Cardiac muscle cell (in vitro differentiated cells and primary cell): ENCODE measurements around the gene SNPH. TPM values are rescaled to one million over a fixed set of nuclear protein-coding genes. Genes with fewer than 3 reads are reported as not detected.
A peak's percentile ranks its signal among the peaks of the same experiment; 100 is the strongest.

ENCODE experiments used
- DNase-seq, 2 donors: peaks; one replicate each; pipeline versions ENCODE4 v3.0.0 to v3.0.0-alpha.2; 2010 to 2017; ENCODE audit warnings: low read depth in 1 of 2, low spot score in 1 of 2
- H3K27ac ChIP-seq: fragments of 200-600 bp; sonication (generic); 2 replicates; pipeline ENCODE4 v1.5.1; 2016
- H3K27me3 ChIP-seq: fragments of 200-600 bp; sonication (generic); 2 replicates; pipeline ENCODE4 v1.6.0; 2016; ENCODE audit warnings: control low read depth
- H3K36me3 ChIP-seq: fragments of 200-600 bp; sonication (generic); 2 replicates; pipeline ENCODE4 v1.5.1; 2016; ENCODE audit warnings: control low read depth
- H3K4me1 ChIP-seq: fragments of 200-600 bp; sonication (generic); 2 replicates; pipeline ENCODE4 v1.8.1; 2017; ENCODE audit warnings: low read depth, mild to moderate bottlenecking, mixed run types
- H3K4me3 ChIP-seq: fragments of 200-600 bp; sonication (generic); 2 replicates; pipeline ENCODE4 v1.5.1; 2016; ENCODE audit warnings: mild to moderate bottlenecking
- H3K9me3 ChIP-seq: fragments of 200-600 bp; sonication (generic); 2 replicates; pipeline ENCODE4 v1.5.1; 2017; ENCODE audit warnings: low read depth, mild to moderate bottlenecking, control low read depth
- CTCF ChIP-seq: IDR thresholded peaks from 2 replicates; pipeline ENCODE4 v1.5.1; 2012; ENCODE audit warnings: low read depth, mild to moderate bottlenecking, low read length
- polyA plus RNA-seq: library from polyadenylated mRNA; unstranded; fragments of >200 nt; fragmentation: Nextera tagmentation; extraction: Ambion mirVana; gene quantifications from 2 replicates; pipeline ENCODE4 v1.2.1, GENCODE V29; 2016
- total RNA-seq: library from RNA; depleted of rRNA; stranded (reverse); fragments of >200 nt; gene quantifications from 2 replicates; pipeline ENCODE4 v1.2.3, GENCODE V29; 2016

SNPH gene
- total and polyA plus RNA-seq, 2 experiments from 2014 or later = 7.4 to 8.1 TPM

- H3K9me3 ChIP-seq = no peaks in the 10 kb centered on the region
- no peak overlapping the region for H3K27ac ChIP-seq
- no peak for TF ChIP-seq CTCF
- DNase-seq = no peak
- no peak overlapping the region for H3K4me3 ChIP-seq
- no peaks in the 10 kb centered on the region for H3K4me1 ChIP-seq
- no peaks in the 10 kb centered on the region for H3K36me3 ChIP-seq
- no peaks in the 10 kb centered on the region for H3K27me3 ChIP-seq
Measured at GRCh38 chr20:1297486-1297885, 31.4 kb downstream of the SNPH start.

GRCh38 chr20:1298166-1298565 lies 32.1 kb downstream of the SNPH start:
- no peaks in the 10 kb centered on the region for H3K36me3 ChIP-seq
- H3K4me1 ChIP-seq = no peaks in the 10 kb centered on the region
- no peaks in the 10 kb centered on the region for H3K9me3 ChIP-seq
- H3K27ac ChIP-seq = no peak overlapping the region
- no peak overlapping the region for H3K4me3 ChIP-seq
- TF ChIP-seq CTCF = no peak
- no peak for DNase-seq
- no peaks in the 10 kb centered on the region for H3K27me3 ChIP-seq

GRCh38 chr20:1298888-1299511 lies 32.9 kb downstream of the SNPH start:
- no peak for TF ChIP-seq CTCF
- H3K4me1 ChIP-seq = no peaks in the 10 kb centered on the region
- H3K27me3 ChIP-seq = no peaks in the 10 kb centered on the region
- H3K36me3 ChIP-seq = no peaks in the 10 kb centered on the region
- H3K27ac ChIP-seq = no peak overlapping the region
- H3K4me3 ChIP-seq = no peak overlapping the region
- DNase-seq = no peak
- H3K9me3 ChIP-seq = no peaks in the 10 kb centered on the region

- peak; percentile 9 for TF ChIP-seq CTCF
- no peaks in the 10 kb centered on the region for H3K36me3 ChIP-seq
- H3K27ac ChIP-seq = no peak overlapping the region
- H3K9me3 ChIP-seq = no peaks in the 10 kb centered on the region
- H3K4me3 ChIP-seq = no peak overlapping the region
- H3K4me1 ChIP-seq = no peaks in the 10 kb centered on the region
- DNase-seq = peak in 1 of 2 donors; percentile 16
- no peaks in the 10 kb centered on the region for H3K27me3 ChIP-seq
Measured at GRCh38 chr20:1299522-1299921, 33.4 kb downstream of the SNPH start.

- no peaks in the 10 kb centered on the region for H3K9me3 ChIP-seq
- no peaks in the 10 kb centered on the region for H3K4me1 ChIP-seq
- H3K27me3 ChIP-seq = no peaks in the 10 kb centered on the region
- no peak overlapping the region for H3K27ac ChIP-seq
- DNase-seq = no peak
- H3K4me3 ChIP-seq = no peak overlapping the region
- TF ChIP-seq CTCF = no peak
- no peaks in the 10 kb centered on the region for H3K36me3 ChIP-seq
Measured at GRCh38 chr20:1300083-1300840, 34.2 kb downstream of the SNPH start.
